Chondrocyte (in vitro differentiated cells): ENCODE measurements around the gene PRKCB. TPM values are rescaled to one million over a fixed set of nuclear protein-coding genes. Genes with fewer than 3 reads are reported as not detected.
A peak's percentile ranks its signal among the peaks of the same experiment; 100 is the strongest.

Source experiments
- DNase-seq: peaks from one replicate; pipeline ENCODE4 v3.0.0; 2021; ENCODE audit warnings: mixed read lengths, low spot score
- H3K27ac Mint-ChIP-seq: one replicate; pipeline ENCODE4 v1.8.0; 2021; ENCODE audit warnings: mild to moderate bottlenecking, moderate library complexity, mixed read lengths; ENCODE audit not compliant: unreplicated experiment
- H3K27me3 Mint-ChIP-seq: 2 replicates; pipeline ENCODE4 v1.8.0; 2021; ENCODE audit warnings: low read depth, mixed read lengths
- H3K36me3 Mint-ChIP-seq: 2 replicates; pipeline ENCODE4 v1.8.0; 2021; ENCODE audit warnings: low read depth, mixed read lengths
- H3K4me1 Mint-ChIP-seq: 2 replicates; pipeline ENCODE4 v1.8.0; 2021; ENCODE audit warnings: low read depth, mild to moderate bottlenecking, mixed read lengths
- H3K4me3 Mint-ChIP-seq: one replicate; pipeline ENCODE4 v1.8.0; 2021; ENCODE audit warnings: mild to moderate bottlenecking, moderate library complexity, mixed read lengths; ENCODE audit not compliant: unreplicated experiment
- H3K9me3 Mint-ChIP-seq: 2 replicates; pipeline ENCODE4 v1.8.0; 2021; ENCODE audit warnings: low read depth, mixed read lengths
- total RNA-seq: library from RNA; stranded (reverse); gene quantifications from 3 replicates; pipeline ENCODE4 v1.2.1, GENCODE V29; 2021
- TF ChIP-seq, protein P1 (sequence below): fragments of 200-600 bp; sonication (generic); IDR thresholded peaks from 2 replicates; pipeline ENCODE4 v1.5.0; 2021; ENCODE audit warnings: antibody characterized with exemption, mild to moderate bottlenecking, moderate library complexity

Gene PRKCB
- total RNA-seq, 1 donor from 2014 or later: not detected

DNA sequence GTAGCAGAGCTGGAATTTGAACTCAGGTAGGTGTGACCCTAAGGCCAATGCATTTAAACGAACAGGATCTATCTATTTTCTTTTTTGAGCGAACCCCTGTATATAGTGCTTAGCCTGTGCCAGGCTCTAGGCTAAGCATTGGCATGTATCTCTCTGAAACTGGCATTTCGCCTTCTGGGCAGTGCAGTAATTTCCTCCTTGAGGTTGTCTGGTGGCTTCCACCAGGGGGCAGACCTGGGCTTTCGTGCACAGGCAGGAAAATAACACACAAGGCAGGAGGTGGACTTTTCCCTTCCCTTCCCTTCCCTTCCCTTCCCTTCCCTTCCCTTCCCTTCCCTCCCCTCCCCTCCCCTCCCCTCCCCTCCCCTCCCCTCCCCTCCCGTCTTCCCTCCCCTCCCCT, 34.4 kb upstream of the PRKCB start:
- H3K36me3 Mint-ChIP-seq: no peaks in the 10 kb centered on the region
- TF ChIP-seq, protein P1, sequence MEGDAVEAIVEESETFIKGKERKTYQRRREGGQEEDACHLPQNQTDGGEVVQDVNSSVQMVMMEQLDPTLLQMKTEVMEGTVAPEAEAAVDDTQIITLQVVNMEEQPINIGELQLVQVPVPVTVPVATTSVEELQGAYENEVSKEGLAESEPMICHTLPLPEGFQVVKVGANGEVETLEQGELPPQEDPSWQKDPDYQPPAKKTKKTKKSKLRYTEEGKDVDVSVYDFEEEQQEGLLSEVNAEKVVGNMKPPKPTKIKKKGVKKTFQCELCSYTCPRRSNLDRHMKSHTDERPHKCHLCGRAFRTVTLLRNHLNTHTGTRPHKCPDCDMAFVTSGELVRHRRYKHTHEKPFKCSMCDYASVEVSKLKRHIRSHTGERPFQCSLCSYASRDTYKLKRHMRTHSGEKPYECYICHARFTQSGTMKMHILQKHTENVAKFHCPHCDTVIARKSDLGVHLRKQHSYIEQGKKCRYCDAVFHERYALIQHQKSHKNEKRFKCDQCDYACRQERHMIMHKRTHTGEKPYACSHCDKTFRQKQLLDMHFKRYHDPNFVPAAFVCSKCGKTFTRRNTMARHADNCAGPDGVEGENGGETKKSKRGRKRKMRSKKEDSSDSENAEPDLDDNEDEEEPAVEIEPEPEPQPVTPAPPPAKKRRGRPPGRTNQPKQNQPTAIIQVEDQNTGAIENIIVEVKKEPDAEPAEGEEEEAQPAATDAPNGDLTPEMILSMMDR: peak; percentile 77
- H3K4me3 Mint-ChIP-seq: no peak overlapping the region
- H3K4me1 Mint-ChIP-seq: no peaks in the 10 kb centered on the region
- H3K9me3 Mint-ChIP-seq: no peaks in the 10 kb centered on the region
- no peak for DNase-seq
- no peak overlapping the region for H3K27ac Mint-ChIP-seq
- peaks cover 25% of the 10 kb centered on the region for H3K27me3 Mint-ChIP-seq

DNA sequence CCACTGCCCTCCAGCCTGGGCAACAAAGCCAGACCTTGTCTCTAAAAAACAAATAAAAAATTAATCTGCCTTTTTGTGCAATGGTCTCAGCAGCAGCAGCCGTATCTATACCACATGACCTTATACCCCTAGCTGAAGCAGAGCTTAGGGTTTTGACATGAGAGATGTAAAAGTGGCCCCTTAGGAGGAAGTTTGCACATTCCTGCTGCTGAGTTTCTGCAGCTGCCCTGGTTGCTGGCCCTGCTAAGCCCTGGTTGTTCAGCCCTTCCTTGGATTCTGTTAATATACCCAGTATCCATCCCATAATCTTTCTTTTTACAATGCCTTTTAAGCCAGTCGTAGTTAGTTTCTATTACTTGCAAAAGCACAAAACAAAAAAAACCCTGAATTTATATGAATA, 33.0 kb upstream of the PRKCB start:
- TF ChIP-seq, protein P1: no peak
- H3K27ac Mint-ChIP-seq: no peak overlapping the region
- H3K36me3 Mint-ChIP-seq: no peaks in the 10 kb centered on the region
- peaks cover 22% of the 10 kb centered on the region for H3K27me3 Mint-ChIP-seq
- no peaks in the 10 kb centered on the region for H3K4me1 Mint-ChIP-seq
- no peak for DNase-seq
- no peak overlapping the region for H3K4me3 Mint-ChIP-seq
- H3K9me3 Mint-ChIP-seq: no peaks in the 10 kb centered on the region

DNA sequence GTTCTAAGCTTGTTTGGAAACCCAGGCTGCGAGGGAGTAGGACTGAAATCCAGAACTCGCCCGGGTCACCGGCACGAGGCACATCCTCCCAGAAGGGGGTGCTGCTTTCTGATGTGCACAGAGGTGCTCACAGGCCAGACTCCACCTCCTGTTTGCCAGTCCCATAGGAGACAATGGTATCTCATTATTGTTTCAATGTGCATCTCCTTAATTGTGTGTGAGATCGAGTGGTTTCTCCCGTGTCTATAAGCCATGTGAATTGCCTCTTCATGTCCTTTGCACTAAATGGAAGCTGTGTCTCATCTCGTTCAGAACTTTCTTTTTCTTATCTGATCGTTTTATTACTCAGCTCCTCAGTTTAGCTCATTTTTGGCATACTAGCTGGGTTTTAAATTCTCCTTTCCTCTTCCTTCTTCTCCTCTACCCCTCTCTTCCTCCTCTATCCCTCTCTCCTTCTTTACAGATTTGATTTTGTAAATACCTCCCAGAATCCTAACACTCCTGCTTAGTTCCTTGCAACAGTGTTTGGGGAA, 32.1 kb upstream of the PRKCB start:
- TF ChIP-seq, protein P1: peak; percentile 40
- Mint-ChIP-seq H3K9me3 (no peaks in the 10 kb centered on the region), H3K27ac (no peak overlapping the region), H3K36me3 (no peaks in the 10 kb centered on the region), H3K4me3 (no peak overlapping the region), H3K4me1 (no peaks in the 10 kb centered on the region), H3K27me3 (peaks cover 20% of the 10 kb centered on the region)
- DNase-seq: no peak

DNA sequence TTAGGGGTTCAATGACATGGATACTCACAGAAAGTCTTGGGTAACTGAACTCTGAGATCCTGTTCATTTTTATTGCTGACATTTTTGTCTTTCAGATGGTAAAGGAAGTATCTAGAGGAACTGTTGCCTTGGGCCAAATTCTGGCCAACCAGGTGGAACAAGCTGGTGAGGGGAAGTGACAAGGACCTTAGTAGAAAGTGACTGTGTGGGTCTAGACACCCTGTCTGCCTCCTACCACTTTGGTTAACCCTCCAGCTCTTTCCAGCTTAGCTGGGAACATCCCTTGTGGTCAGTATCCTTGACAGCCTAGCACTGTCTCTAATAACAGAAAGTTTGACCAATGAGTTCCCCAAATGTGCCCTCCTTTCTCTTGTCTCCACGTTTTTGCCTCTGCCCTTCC, 28.8 kb upstream of the PRKCB start:
- no peaks in the 10 kb centered on the region for H3K9me3 Mint-ChIP-seq
- no peaks in the 10 kb centered on the region for H3K36me3 Mint-ChIP-seq
- H3K27ac Mint-ChIP-seq: no peak overlapping the region
- H3K4me1 Mint-ChIP-seq: no peaks in the 10 kb centered on the region
- peaks cover 22% of the 10 kb centered on the region for H3K27me3 Mint-ChIP-seq
- TF ChIP-seq, protein P1: no peak
- DNase-seq: no peak
- H3K4me3 Mint-ChIP-seq: no peak overlapping the region

DNA sequence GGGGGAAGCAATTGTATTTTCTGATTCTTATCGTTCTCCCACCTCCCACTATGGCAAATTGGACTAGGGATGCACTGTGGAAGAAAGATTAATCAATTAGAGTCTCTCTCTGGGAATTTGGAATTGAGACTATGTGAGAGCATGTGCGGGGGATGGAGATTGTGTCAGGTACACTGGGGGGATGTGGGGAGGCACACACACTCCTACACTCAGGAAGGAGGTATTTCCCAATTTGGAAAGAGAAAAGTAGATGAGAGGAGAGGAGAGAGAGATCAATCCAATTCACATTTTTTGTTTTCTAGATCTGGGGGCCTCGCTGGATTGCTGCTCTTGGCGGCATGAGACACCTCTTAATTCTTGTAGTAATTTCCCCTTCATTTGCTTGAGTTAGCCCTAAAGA, 14.3 kb upstream of the PRKCB start:
- DNase-seq: no peak
- Mint-ChIP-seq H3K4me3 (no peak overlapping the region), H3K27ac (no peak overlapping the region), H3K27me3 (peaks cover 7% of the 10 kb centered on the region), H3K9me3 (no peaks in the 10 kb centered on the region), H3K36me3 (no peaks in the 10 kb centered on the region), H3K4me1 (no peaks in the 10 kb centered on the region)
- TF ChIP-seq, protein P1: no peak
